ENCODE results near the gene CTNNBL1.

The CTNNBL1 gene

GRCh38 chr20:37841389-37841788 lies 147.6 kb downstream of the CTNNBL1 start:
- Histone ChIP-seq H3K4me3 (no peak overlapping the region), H3K27me3 (no peaks in the 10 kb centered on the region), H3K36me3 (peaks cover 64 to 84% (median 69%) of the 10 kb centered on the region in 11 experiments), H3K27ac (no peak overlapping the region), H4K20me1 (peaks cover 3 to 31% (median 16%) of the 10 kb centered on the region in 11 experiments; a peak in 10 of 22 replicates), H3K4me1 (peaks cover 0 to 13% (median 8%) of the 10 kb centered on the region in 10 experiments; a peak in 8 of 20 replicates), H3K4me2 (no peak overlapping the region), H3K9me3 (replicated peaks in 1 of 11) (0 out of 22 replicates have a peak, but pooled peaks cover 0 to 1% (median 0%) of the 10 kb centered on the region in 11 experiments), H3K9ac (no peak overlapping the region)
- no peak for TF ChIP-seq Cebpa-rat (IDR thresholded peaks at IDR 0.05)

GRCh38 chr20:37841971-37842370 lies 148.1 kb downstream of the CTNNBL1 start:
- Histone ChIP-seq H3K4me2 (no peak overlapping the region), H3K9ac (no peak overlapping the region), H4K20me1 (peaks cover 3 to 25% (median 12%) of the 10 kb centered on the region in 11 experiments; a peak in 10 of 22 replicates), H3K27ac (no peak overlapping the region), H3K36me3 (peaks cover 67 to 84% (median 75%) of the 10 kb centered on the region in 11 experiments), H3K4me1 (peaks cover 0 to 12% (median 8%) of the 10 kb centered on the region in 10 experiments; a peak in 8 of 20 replicates), H3K9me3 (replicated peaks in 1 of 11) (no peaks in the 10 kb centered on the region), H3K27me3 (no peaks in the 10 kb centered on the region), H3K4me3 (no peak overlapping the region)
- no peak for TF ChIP-seq Cebpa-rat (IDR thresholded peaks at IDR 0.05)

- no peak overlapping the region for H3K27ac ChIP-seq
- H4K20me1 ChIP-seq, result peaks cover 0 to 8% (median 0%) of the 10 kb centered on the region in 11 experiments; a peak in 3 of 22 replicates
- H3K4me1 ChIP-seq, result no peaks in the 10 kb centered on the region
- no peak overlapping the region for H3K9ac ChIP-seq
- no peak overlapping the region for H3K4me3 ChIP-seq
- no peak for TF ChIP-seq Cebpa-rat (IDR thresholded peaks at IDR 0.05)
- H3K4me2 ChIP-seq, result no peak overlapping the region
- peaks cover 91 to 100% (median 98%) of the 10 kb centered on the region in 11 experiments for H3K36me3 ChIP-seq
- H3K27me3 ChIP-seq, result no peaks in the 10 kb centered on the region
- H3K9me3 ChIP-seq (replicated peaks in 1 of 11), result no peaks in the 10 kb centered on the region
Measured at GRCh38 chr20:37845241-37845681, 151.4 kb downstream of the CTNNBL1 start.

GRCh38 chr20:37845878-37846277 lies 152.0 kb downstream of the CTNNBL1 start:
- Histone ChIP-seq H3K9me3 (replicated peaks in 1 of 11) (no peaks in the 10 kb centered on the region), H3K27me3 (no peaks in the 10 kb centered on the region), H3K36me3 (peaks cover 91 to 100% (median 98%) of the 10 kb centered on the region in 11 experiments), H3K27ac (no peak overlapping the region), H3K4me3 (no peak overlapping the region), H4K20me1 (peaks cover 0 to 8% (median 0%) of the 10 kb centered on the region in 11 experiments; a peak in 3 of 22 replicates), H3K4me2 (no peak overlapping the region), H3K9ac (no peak overlapping the region), H3K4me1 (no peaks in the 10 kb centered on the region)
- TF ChIP-seq Cebpa-rat (IDR thresholded peaks at IDR 0.05), result no peak

GRCh38 chr20:37846573-37846972 lies 152.7 kb downstream of the CTNNBL1 start:
- Histone ChIP-seq H3K4me3 (no peak overlapping the region), H3K9ac (no peak overlapping the region), H3K4me1 (no peaks in the 10 kb centered on the region), H3K4me2 (no peak overlapping the region), H3K27me3 (no peaks in the 10 kb centered on the region), H3K9me3 (replicated peaks in 1 of 11) (no peaks in the 10 kb centered on the region), H4K20me1 (peaks cover 0 to 8% (median 0%) of the 10 kb centered on the region in 11 experiments; a peak in 3 of 22 replicates), H3K27ac (no peak overlapping the region), H3K36me3 (peaks cover 87 to 100% (median 97%) of the 10 kb centered on the region in 11 experiments)
- no peak for TF ChIP-seq Cebpa-rat (IDR thresholded peaks at IDR 0.05)

GRCh38 chr20:37848706-37849105 lies 154.9 kb downstream of the CTNNBL1 start:
- no peaks in the 10 kb centered on the region for H3K27me3 ChIP-seq
- H3K27ac ChIP-seq, result no peak overlapping the region
- H3K4me1 ChIP-seq, result no peaks in the 10 kb centered on the region
- H3K36me3 ChIP-seq, result peaks cover 86 to 100% (median 96%) of the 10 kb centered on the region in 11 experiments
- no peak overlapping the region for H3K9ac ChIP-seq
- H3K4me3 ChIP-seq, result no peak overlapping the region
- TF ChIP-seq Cebpa-rat (IDR thresholded peaks at IDR 0.05), result no peak
- H3K9me3 ChIP-seq (replicated peaks in 1 of 11), result no peaks in the 10 kb centered on the region
- H4K20me1 ChIP-seq, result peaks cover 0 to 8% (median 0%) of the 10 kb centered on the region in 11 experiments; a peak in 3 of 22 replicates
- H3K4me2 ChIP-seq, result no peak overlapping the region

- TF ChIP-seq Cebpa-rat (IDR thresholded peaks at IDR 0.05), result no peak
- H3K36me3 ChIP-seq, result peaks cover 86 to 100% (median 96%) of the 10 kb centered on the region in 11 experiments
- peaks cover 0 to 8% (median 0%) of the 10 kb centered on the region in 11 experiments; a peak in 3 of 22 replicates for H4K20me1 ChIP-seq
- H3K27me3 ChIP-seq, result no peaks in the 10 kb centered on the region
- H3K9me3 ChIP-seq (replicated peaks in 1 of 11), result no peaks in the 10 kb centered on the region
- no peak overlapping the region for H3K9ac ChIP-seq
- H3K27ac ChIP-seq, result no peak overlapping the region
- no peak overlapping the region for H3K4me2 ChIP-seq
- H3K4me3 ChIP-seq, result no peak overlapping the region
- no peaks in the 10 kb centered on the region for H3K4me1 ChIP-seq
Measured at GRCh38 chr20:37849156-37849555, 155.3 kb downstream of the CTNNBL1 start.

GRCh38 chr20:37849566-37849965 lies 155.7 kb downstream of the CTNNBL1 start:
- Histone ChIP-seq H3K9me3 (replicated peaks in 1 of 11) (no peaks in the 10 kb centered on the region), H3K4me2 (no peak overlapping the region), H3K4me3 (no peak overlapping the region), H4K20me1 (peaks cover 0 to 8% (median 0%) of the 10 kb centered on the region in 11 experiments; a peak in 3 of 22 replicates), H3K9ac (no peak overlapping the region), H3K4me1 (no peaks in the 10 kb centered on the region), H3K27ac (no peak overlapping the region), H3K27me3 (no peaks in the 10 kb centered on the region), H3K36me3 (peaks cover 82 to 100% (median 94%) of the 10 kb centered on the region in 11 experiments)
- no peak for TF ChIP-seq Cebpa-rat (IDR thresholded peaks at IDR 0.05)

GRCh38 chr20:37850036-37850592 lies 156.3 kb downstream of the CTNNBL1 start:
- H3K9ac ChIP-seq, result no peak overlapping the region
- H3K4me1 ChIP-seq, result no peaks in the 10 kb centered on the region
- no peak for TF ChIP-seq Cebpa-rat (IDR thresholded peaks at IDR 0.05)
- H4K20me1 ChIP-seq, result peaks cover 0 to 8% (median 0%) of the 10 kb centered on the region in 11 experiments; a peak in 3 of 22 replicates
- H3K27ac ChIP-seq, result no peak overlapping the region
- H3K9me3 ChIP-seq (replicated peaks in 1 of 11), result no peaks in the 10 kb centered on the region
- H3K4me2 ChIP-seq, result no peak overlapping the region
- H3K36me3 ChIP-seq, result peaks cover 79 to 100% (median 94%) of the 10 kb centered on the region in 11 experiments
- H3K4me3 ChIP-seq, result no peak overlapping the region
- H3K27me3 ChIP-seq, result no peaks in the 10 kb centered on the region
